ENCODE data around the gene NEO1.
A peak's percentile ranks its signal among the peaks of the same experiment; 100 is the strongest.

The NEO1 gene

GRCh38 chr15:73078722-73079121 lies 26.5 kb downstream of the NEO1 start:
- TF ChIP-seq, protein P1, sequence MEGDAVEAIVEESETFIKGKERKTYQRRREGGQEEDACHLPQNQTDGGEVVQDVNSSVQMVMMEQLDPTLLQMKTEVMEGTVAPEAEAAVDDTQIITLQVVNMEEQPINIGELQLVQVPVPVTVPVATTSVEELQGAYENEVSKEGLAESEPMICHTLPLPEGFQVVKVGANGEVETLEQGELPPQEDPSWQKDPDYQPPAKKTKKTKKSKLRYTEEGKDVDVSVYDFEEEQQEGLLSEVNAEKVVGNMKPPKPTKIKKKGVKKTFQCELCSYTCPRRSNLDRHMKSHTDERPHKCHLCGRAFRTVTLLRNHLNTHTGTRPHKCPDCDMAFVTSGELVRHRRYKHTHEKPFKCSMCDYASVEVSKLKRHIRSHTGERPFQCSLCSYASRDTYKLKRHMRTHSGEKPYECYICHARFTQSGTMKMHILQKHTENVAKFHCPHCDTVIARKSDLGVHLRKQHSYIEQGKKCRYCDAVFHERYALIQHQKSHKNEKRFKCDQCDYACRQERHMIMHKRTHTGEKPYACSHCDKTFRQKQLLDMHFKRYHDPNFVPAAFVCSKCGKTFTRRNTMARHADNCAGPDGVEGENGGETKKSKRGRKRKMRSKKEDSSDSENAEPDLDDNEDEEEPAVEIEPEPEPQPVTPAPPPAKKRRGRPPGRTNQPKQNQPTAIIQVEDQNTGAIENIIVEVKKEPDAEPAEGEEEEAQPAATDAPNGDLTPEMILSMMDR (IDR thresholded peaks at IDR 0.05; ENCODE audit: control extremely low read depth, extremely low read depth, low read depth, missing control alignments) = no peak
- ChIA-PET POLR2A (no interaction called here), CTCF (interaction anchor here (0.9 to 2.0 kb wide), 5 partner anchors 10 to 357 kb away, joined by 3 to 6 read pairs (median 5); no protein-coding TSS in a partner anchor)
- DNase-seq (ENCODE audit: extremely low spot score) = no peak

DNA sequence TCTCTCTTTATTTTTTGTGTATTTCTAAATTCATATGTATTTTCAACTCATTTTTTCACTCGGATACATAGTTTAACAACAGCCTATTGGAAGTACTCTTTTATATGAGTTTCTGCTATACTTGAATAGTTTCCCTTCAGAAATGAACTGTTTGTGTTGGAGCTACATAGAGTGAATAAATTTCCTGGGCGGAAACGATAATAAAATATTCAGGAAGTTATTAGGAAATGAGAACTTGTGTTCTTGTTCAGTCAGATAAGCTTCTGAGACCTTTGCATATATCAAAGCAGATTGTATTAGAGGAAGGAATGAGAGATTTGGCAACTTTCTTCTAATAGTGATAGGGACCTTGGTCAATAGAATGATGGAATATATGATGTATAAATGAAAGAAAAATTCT lies 27.3 kb downstream of the NEO1 start:
- DNase-seq (ENCODE audit: extremely low spot score) = no peak
- ChIA-PET POLR2A (no interaction called here), CTCF (interaction anchor here (0.9 to 2.0 kb wide), 5 partner anchors 9 to 358 kb away, joined by 3 to 6 read pairs (median 5); no protein-coding TSS in a partner anchor)
- TF ChIP-seq, protein P1 (IDR thresholded peaks at IDR 0.05; ENCODE audit: control extremely low read depth, extremely low read depth, low read depth, missing control alignments) = no peak

DNA sequence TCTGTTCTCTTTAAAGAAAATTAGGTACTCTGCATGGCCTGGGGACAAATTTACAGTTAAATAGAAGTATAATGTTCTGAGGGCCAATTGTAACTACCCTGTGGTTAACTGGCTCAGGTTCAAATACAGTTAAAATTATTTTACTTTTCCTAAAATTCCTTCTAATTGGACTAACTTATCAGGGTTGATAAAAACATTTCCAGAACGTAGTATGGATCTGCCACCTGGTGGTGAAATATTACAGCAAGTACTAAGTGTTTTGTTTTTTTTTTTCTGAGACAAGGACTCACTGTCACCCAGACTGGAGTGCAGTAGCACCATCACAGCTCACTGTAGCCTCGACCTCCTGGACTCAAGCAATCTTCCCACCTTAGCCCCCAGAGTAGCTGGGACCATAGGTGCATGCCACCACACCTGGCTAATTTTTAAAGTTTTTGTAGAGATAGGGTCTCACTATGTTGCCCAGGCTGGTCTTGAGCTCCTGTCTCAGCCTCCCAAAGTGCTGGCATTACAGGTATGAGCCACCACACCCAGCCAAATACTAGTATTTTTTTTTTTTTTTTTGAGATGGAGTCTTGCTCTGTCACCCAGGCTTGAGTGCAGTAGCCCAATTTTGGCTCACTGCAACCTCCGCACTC lies 29.2 kb downstream of the NEO1 start:
- CTCF ChIA-PET = interaction anchor here (0.8 to 3.8 kb wide), 9 partner anchors 10 to 492 kb away, joined by 3 to 28 read pairs (median 3); no protein-coding TSS in a partner anchor
- DNase-seq (ENCODE audit: extremely low spot score) = no peak
- POLR2A ChIA-PET = no interaction called here
- TF ChIP-seq, protein P1 (IDR thresholded peaks at IDR 0.05; ENCODE audit: control extremely low read depth, extremely low read depth, low read depth, missing control alignments) = peak; percentile 53

DNA sequence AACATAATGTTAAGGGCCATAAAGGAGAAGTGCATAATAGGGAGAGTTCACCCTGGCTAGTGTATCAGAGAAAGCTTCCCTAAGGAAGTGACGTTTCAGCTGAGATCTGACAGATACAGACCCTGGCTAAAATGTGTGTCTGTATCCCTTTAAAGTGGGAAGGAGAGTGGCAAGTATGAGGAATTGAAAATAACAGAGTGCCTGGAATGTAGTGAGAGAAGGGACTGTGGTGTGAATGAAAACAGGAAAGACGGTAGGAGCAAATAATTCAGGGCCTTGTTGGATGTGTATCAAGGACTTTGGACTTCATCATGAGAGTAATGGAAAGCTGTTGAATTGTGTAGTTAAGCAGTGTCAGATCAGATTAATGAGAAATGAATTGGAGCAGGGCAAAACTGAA lies 30.5 kb downstream of the NEO1 start:
- ChIA-PET CTCF (interaction anchor here (1.5 to 3.8 kb wide), 4 partner anchors 8 to 483 kb away, joined by 4 to 28 read pairs (median 6); no protein-coding TSS in a partner anchor), POLR2A (no interaction called here)
- no peak for DNase-seq (ENCODE audit: extremely low spot score)
- TF ChIP-seq, protein P1 (IDR thresholded peaks at IDR 0.05; ENCODE audit: control extremely low read depth, extremely low read depth, low read depth, missing control alignments) = no peak

GRCh38 chr15:73087098-73087497 lies 34.8 kb downstream of the NEO1 start:
- ChIA-PET CTCF (interaction anchor here (0.7 kb wide), 1 partner anchor 19 kb away, joined by 3 read pairs; no protein-coding TSS in a partner anchor), POLR2A (no interaction called here)
- DNase-seq (ENCODE audit: extremely low spot score) = no peak
- TF ChIP-seq, protein P1 (IDR thresholded peaks at IDR 0.05; ENCODE audit: control extremely low read depth, extremely low read depth, low read depth, missing control alignments) = no peak

DNA sequence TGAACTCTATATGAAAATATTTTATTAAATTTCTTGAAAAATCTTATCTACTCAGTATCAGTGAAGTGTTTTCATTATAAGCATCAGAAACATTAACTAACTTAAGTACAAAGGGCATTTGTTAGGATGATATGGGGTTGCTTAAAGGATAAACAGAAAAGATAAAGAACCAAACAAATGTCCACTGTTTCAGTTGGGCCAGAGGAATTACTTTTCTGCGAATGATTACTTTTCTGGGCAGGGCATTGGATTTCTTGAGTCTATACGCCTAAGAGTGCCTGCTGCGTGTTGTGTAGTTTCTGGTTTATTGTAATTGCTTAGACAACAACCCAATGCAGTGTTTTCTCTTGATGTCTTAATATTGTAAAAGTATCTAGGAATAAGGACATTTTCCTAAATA lies 52.8 kb downstream of the NEO1 start:
- POLR2A ChIA-PET = no interaction called here
- no peak for DNase-seq (ENCODE audit: extremely low spot score)
- TF ChIP-seq, protein P1 (IDR thresholded peaks at IDR 0.05; ENCODE audit: control extremely low read depth, extremely low read depth, low read depth, missing control alignments) = no peak
- CTCF ChIA-PET = no interaction called here
